Measurements from ENCODE around the gene GK2. TPM values are rescaled to one million over a fixed set of nuclear protein-coding genes. Genes with fewer than 3 reads are reported as not detected.

GK2 gene
- total and polyA plus RNA-seq, 2 of the 4 experiments (the other 2 are of a cell fraction): not detected

- H3K36me3 ChIP-seq (ENCODE audit: control insufficient read depth, insufficient read depth, low read length): no peaks in the 10 kb centered on the region
- TF ChIP-seq ELK1 (IDR thresholded peaks at IDR 0.05; ENCODE audit: borderline replicate concordance, low read depth, low read length) (no peak), FOS (IDR thresholded peaks at IDR 0.05; ENCODE audit: low read depth, low read length) (no peak), CTCF (conservative IDR thresholded peaks at IDR 0.05; ENCODE audit: low read depth, low read length) (no peak), CEBPB (IDR thresholded peaks at IDR 0.05; ENCODE audit: low read depth, low read length) (no peak), BHLHE40 (IDR thresholded peaks at IDR 0.05; ENCODE audit: low read depth, low read length) (no peak), CHD1 (IDR thresholded peaks at IDR 0.05; ENCODE audit: low read depth, low read length) (no peak), NFE2L2 (IDR thresholded peaks at IDR 0.05; ENCODE audit: low read depth, low read length) (no peak), POLR2A (IDR thresholded peaks at IDR 0.05; ENCODE audit: low read depth, low read length) (no peak), RAD21 (IDR thresholded peaks at IDR 0.05; ENCODE audit: low read length) (no peak), MXI1 (IDR thresholded peaks at IDR 0.05; ENCODE audit: borderline replicate concordance, low read depth, low read length) (no peak)
- in situ Hi-C loops (cut with MboI; ENCODE audit: low sequenced_read_pairs): no loop called here
- H2BK120ac ChIP-seq (ENCODE audit: low read depth, low read length): no peak overlapping the region
- CTCF ChIA-PET: no interaction called here
- no peaks in the 10 kb centered on the region for H3K27me3 ChIP-seq (ENCODE audit: control insufficient read depth, insufficient read depth, low read length)
- no peaks in the 10 kb centered on the region for H3K4me1 ChIP-seq (ENCODE audit: control insufficient read depth, insufficient read depth, low read length)
- 60% methylated on average over 2 of the region's 5 CpGs; no CpG with 5 or more reads in 1 of the 2 experiments for WGBS, 2 experiments (ENCODE audit: extremely low coverage in 2 of 2, insufficient read length in 1 of 2)
- no peak overlapping the region for H3K4me2 ChIP-seq (ENCODE audit: low read depth, low read length)
- no peak overlapping the region for H3K14ac ChIP-seq (replicated peaks; ENCODE audit: low read depth, low read length)
- no peak overlapping the region for H2BK15ac ChIP-seq (ENCODE audit: low read depth, low read length)
- H2BK5ac ChIP-seq (ENCODE audit: low read depth, low read length, poor library complexity, severe bottlenecking): no peak overlapping the region
- no peak overlapping the region for H2AK5ac ChIP-seq (ENCODE audit: low read depth, low read length)
- H3K9me3 ChIP-seq (ENCODE audit: control insufficient read depth, insufficient read depth, low read length): no peaks in the 10 kb centered on the region
- no peak overlapping the region for H3K56ac ChIP-seq (ENCODE audit: extremely low read depth, insufficient read depth, low read length)
- H2AFZ ChIP-seq (replicated peaks; ENCODE audit: low read length, poor library complexity): no peak overlapping the region
- ATAC-seq (ENCODE audit: low read depth) (no peak), DNase-seq (no peak)
- no peak overlapping the region for H2BK20ac ChIP-seq (ENCODE audit: low read depth, low read length)
- no TSS peak for BruUV-seq (replicated peaks)
- H3K4me3 ChIP-seq (ENCODE audit: insufficient read depth, low read depth, low read length): no peak overlapping the region
- H4K8ac ChIP-seq (ENCODE audit: low read depth in 2 of 2, low read length in 2 of 2): no peak overlapping the region
- H4K91ac ChIP-seq (ENCODE audit: insufficient read depth, low read depth, low read length): no peak overlapping the region
- intact Hi-C loops (cut with micrococcal nuclease): no loop called here
- H2AK9ac ChIP-seq (replicated peaks; ENCODE audit: low read depth, low read length, poor library complexity): no peak overlapping the region
- H3K23ac ChIP-seq (ENCODE audit: low read depth, low read length): no peak overlapping the region
- no peak overlapping the region for H4K5ac ChIP-seq (ENCODE audit: low read depth, low read length)
- H3K27ac ChIP-seq (ENCODE audit: insufficient read depth, low read length): no peak overlapping the region
- no peaks in the 10 kb centered on the region for H3K79me1 ChIP-seq (ENCODE audit: low read depth in 1 of 2, low read length in 2 of 2)
- no peaks in the 10 kb centered on the region for H4K20me1 ChIP-seq (ENCODE audit: insufficient read depth, low read length)
- H3K18ac ChIP-seq (ENCODE audit: low read depth, low read length): no peak overlapping the region
- H3K9ac ChIP-seq (ENCODE audit: low read depth, low read length): no peak overlapping the region
- H3K9me1 ChIP-seq (ENCODE audit: insufficient read depth, low read length): no peaks in the 10 kb centered on the region
- dilution Hi-C loops (cut with HindIII; ENCODE audit: low sequenced_read_pairs, unreplicated experiment): no loop called here
- POLR2A ChIA-PET (ENCODE audit: unreplicated experiment): no interaction called here
- no peak overlapping the region for H3K4ac ChIP-seq (ENCODE audit: low read depth, low read length)
Observed at GRCh38 chr4:79397951-79398350, 10.1 kb downstream of the GK2 start.
